ENCODE data around the gene LUM. TPM values are rescaled to one million over a fixed set of nuclear protein-coding genes. Genes with fewer than 3 reads are reported as not detected.

LUM gene
- total and polyA plus RNA-seq, 2 of the 4 experiments (the other 2 are of a cell fraction): 50.0 to 70.5 TPM

GRCh38 chr12:91155990-91156389 lies 44.7 kb upstream of the LUM start:
- ATAC-seq (ENCODE audit: low read depth): no peak
- Histone ChIP-seq H2BK120ac (ENCODE audit: low read depth, low read length) (no peak overlapping the region), H4K91ac (ENCODE audit: insufficient read depth, low read depth, low read length) (no peak overlapping the region), H3K56ac (ENCODE audit: extremely low read depth, insufficient read depth, low read length) (no peak overlapping the region), H3K23ac (ENCODE audit: low read depth, low read length) (no peak overlapping the region), H2BK20ac (ENCODE audit: low read depth, low read length) (no peak overlapping the region), H3K27ac (ENCODE audit: insufficient read depth, low read length) (no peak overlapping the region), H2AFZ (replicated peaks; ENCODE audit: low read length, poor library complexity) (no peak overlapping the region), H3K4me3 (ENCODE audit: insufficient read depth, low read depth, low read length) (no peak overlapping the region), H2AK5ac (ENCODE audit: low read depth, low read length) (no peak overlapping the region), H3K9me1 (ENCODE audit: insufficient read depth, low read length) (0 out of 2 replicates have a peak, but pooled peaks cover 4% of the 10 kb centered on the region), H3K36me3 (ENCODE audit: control insufficient read depth, insufficient read depth, low read length) (peaks cover 71% of the 10 kb centered on the region), H3K4me2 (ENCODE audit: low read depth, low read length) (no peak overlapping the region), H4K20me1 (ENCODE audit: insufficient read depth, low read length) (no peaks in the 10 kb centered on the region), H3K14ac (replicated peaks; ENCODE audit: low read depth, low read length) (no peak overlapping the region), H3K9ac (ENCODE audit: low read depth, low read length) (no peak overlapping the region), H3K79me1 (ENCODE audit: low read depth in 1 of 2, low read length in 2 of 2) (peaks cover 7 to 16% of the 10 kb centered on the region in 2 experiments), H2AK9ac (replicated peaks; ENCODE audit: low read depth, low read length, poor library complexity) (no peak overlapping the region), H2BK15ac (ENCODE audit: low read depth, low read length) (no peak overlapping the region), H3K4ac (ENCODE audit: low read depth, low read length) (no peak overlapping the region), H2BK5ac (ENCODE audit: low read depth, low read length, poor library complexity, severe bottlenecking) (no peak overlapping the region), H3K4me1 (ENCODE audit: control insufficient read depth, insufficient read depth, low read length) (no peaks in the 10 kb centered on the region), H3K9me3 (ENCODE audit: control insufficient read depth, insufficient read depth, low read length) (peaks cover 2% of the 10 kb centered on the region), H3K18ac (ENCODE audit: low read depth, low read length) (no peak overlapping the region), H4K5ac (ENCODE audit: low read depth, low read length) (no peak overlapping the region), H4K8ac (ENCODE audit: low read depth in 2 of 2, low read length in 2 of 2) (no peak overlapping the region), H3K27me3 (ENCODE audit: control insufficient read depth, insufficient read depth, low read length) (no peaks in the 10 kb centered on the region)
- TF ChIP-seq NFE2L2 (IDR thresholded peaks at IDR 0.05; ENCODE audit: low read depth, low read length) (no peak), POLR2A (IDR thresholded peaks at IDR 0.05; ENCODE audit: low read depth, low read length) (no peak), RFX5 (IDR thresholded peaks at IDR 0.05; ENCODE audit: low read depth, low read length) (no peak), MAFK (IDR thresholded peaks at IDR 0.05; ENCODE audit: low read depth, low read length) (no peak), RCOR1 (IDR thresholded peaks at IDR 0.05; ENCODE audit: insufficient replicate concordance, low read length) (no peak), RAD21 (IDR thresholded peaks at IDR 0.05; ENCODE audit: low read length) (no peak), MXI1 (IDR thresholded peaks at IDR 0.05; ENCODE audit: borderline replicate concordance, low read depth, low read length) (no peak), CHD1 (IDR thresholded peaks at IDR 0.05; ENCODE audit: low read depth, low read length) (no peak), SMC3 (IDR thresholded peaks at IDR 0.05; ENCODE audit: low read depth, low read length) (no peak), ELK1 (IDR thresholded peaks at IDR 0.05; ENCODE audit: borderline replicate concordance, low read depth, low read length) (no peak), FOS (IDR thresholded peaks at IDR 0.05; ENCODE audit: low read depth, low read length) (no peak)
- TF ChIP-seq, protein P1, sequence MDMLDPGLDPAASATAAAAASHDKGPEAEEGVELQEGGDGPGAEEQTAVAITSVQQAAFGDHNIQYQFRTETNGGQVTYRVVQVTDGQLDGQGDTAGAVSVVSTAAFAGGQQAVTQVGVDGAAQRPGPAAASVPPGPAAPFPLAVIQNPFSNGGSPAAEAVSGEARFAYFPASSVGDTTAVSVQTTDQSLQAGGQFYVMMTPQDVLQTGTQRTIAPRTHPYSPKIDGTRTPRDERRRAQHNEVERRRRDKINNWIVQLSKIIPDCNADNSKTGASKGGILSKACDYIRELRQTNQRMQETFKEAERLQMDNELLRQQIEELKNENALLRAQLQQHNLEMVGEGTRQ (IDR thresholded peaks at IDR 0.05; ENCODE audit: low read depth, low read length): no peak
- ChIA-PET CTCF (interaction anchor here (0.6 kb wide), 1 partner anchor 50 kb away, joined by 11 read pairs; no protein-coding TSS in a partner anchor), POLR2A (ENCODE audit: unreplicated experiment) (no interaction called here)
- no TSS peak for BruUV-seq (replicated peaks)
- no peak for DNase-seq
- dilution Hi-C loops (cut with HindIII; ENCODE audit: low sequenced_read_pairs, unreplicated experiment) (no loop called here), in situ Hi-C loops (cut with MboI; ENCODE audit: low sequenced_read_pairs) (no loop called here), intact Hi-C loops (cut with micrococcal nuclease) (no loop called here)
- WGBS, 2 experiments (ENCODE audit: extremely low coverage in 2 of 2, insufficient read length in 1 of 2): no CpG with 5 or more reads among the region's 2 CpGs
